Measurements from ENCODE around the gene ARHGAP24.

DNA sequence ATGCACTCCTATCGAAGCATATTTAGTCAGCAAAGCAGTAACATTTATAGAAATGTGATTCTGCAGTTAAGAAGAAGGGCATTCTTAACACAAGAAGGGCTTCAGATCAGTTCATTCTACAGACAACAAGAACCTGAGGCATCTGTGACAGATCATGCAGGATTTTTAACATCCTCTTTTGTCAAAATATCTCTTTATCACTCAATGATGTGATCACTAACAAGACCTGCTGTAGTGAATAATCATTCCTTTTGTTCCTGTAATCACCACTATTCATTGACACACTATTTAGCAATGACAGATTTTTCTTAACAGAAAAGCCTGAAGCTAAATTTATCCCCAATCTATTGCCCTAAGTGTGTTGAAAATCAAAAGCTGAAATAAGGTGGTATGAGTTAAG, 47.8 kb upstream of the ARHGAP24 start:
- TF ChIP-seq, protein P1, sequence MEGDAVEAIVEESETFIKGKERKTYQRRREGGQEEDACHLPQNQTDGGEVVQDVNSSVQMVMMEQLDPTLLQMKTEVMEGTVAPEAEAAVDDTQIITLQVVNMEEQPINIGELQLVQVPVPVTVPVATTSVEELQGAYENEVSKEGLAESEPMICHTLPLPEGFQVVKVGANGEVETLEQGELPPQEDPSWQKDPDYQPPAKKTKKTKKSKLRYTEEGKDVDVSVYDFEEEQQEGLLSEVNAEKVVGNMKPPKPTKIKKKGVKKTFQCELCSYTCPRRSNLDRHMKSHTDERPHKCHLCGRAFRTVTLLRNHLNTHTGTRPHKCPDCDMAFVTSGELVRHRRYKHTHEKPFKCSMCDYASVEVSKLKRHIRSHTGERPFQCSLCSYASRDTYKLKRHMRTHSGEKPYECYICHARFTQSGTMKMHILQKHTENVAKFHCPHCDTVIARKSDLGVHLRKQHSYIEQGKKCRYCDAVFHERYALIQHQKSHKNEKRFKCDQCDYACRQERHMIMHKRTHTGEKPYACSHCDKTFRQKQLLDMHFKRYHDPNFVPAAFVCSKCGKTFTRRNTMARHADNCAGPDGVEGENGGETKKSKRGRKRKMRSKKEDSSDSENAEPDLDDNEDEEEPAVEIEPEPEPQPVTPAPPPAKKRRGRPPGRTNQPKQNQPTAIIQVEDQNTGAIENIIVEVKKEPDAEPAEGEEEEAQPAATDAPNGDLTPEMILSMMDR (IDR thresholded peaks at IDR 0.05) = no peak
- TF ChIP-seq ZFX (IDR thresholded peaks at IDR 0.05; ENCODE audit: borderline replicate concordance) = no peak

Measured in 22Rv1 (cell line).